ENCODE results near the gene KRTAP10-1. TPM values are rescaled to one million over a fixed set of nuclear protein-coding genes. Genes with fewer than 3 reads are reported as not detected.
"Not testable (repeated sequence)": the region's sequence is repeated elsewhere in the genome, so short reads cannot be mapped to it uniquely, and the experiment has no call there.

KRTAP10-1 gene
- total RNA-seq, 1 donor from 2014 or later, result not detected

DNA sequence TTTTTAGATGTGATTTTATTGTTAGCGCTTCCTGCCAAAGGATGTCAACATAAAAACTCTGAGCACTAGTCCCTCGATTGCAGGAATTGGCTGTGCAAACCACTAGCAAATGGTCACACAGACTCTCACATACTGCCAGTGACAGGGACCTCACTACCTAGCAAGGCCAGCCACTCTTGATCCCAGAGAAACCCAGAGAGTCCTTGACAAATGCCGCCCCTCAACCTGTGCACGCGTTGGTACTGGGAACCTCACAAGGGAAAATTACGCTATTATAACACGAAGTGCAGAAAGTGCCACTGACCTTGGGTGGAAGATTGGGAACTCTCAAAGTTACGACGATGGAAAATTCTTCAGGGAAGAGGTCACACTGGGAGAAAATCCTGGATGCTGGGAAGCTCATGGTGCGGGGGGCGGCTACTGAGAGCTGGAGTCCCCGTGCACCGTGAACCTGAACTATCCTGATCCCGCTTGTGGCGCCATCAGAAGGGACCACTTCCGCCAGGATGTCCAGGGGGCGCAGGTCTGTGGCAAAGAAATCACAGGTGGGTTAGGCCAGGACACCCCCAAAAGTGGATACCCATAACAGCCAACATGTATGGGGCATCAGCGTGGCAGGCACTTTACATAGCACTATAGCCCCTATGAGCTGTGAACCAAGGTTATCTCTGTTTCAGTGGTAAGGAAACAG lies 27.6 kb upstream of the KRTAP10-1 start:
- TF ChIP-seq, protein P1, sequence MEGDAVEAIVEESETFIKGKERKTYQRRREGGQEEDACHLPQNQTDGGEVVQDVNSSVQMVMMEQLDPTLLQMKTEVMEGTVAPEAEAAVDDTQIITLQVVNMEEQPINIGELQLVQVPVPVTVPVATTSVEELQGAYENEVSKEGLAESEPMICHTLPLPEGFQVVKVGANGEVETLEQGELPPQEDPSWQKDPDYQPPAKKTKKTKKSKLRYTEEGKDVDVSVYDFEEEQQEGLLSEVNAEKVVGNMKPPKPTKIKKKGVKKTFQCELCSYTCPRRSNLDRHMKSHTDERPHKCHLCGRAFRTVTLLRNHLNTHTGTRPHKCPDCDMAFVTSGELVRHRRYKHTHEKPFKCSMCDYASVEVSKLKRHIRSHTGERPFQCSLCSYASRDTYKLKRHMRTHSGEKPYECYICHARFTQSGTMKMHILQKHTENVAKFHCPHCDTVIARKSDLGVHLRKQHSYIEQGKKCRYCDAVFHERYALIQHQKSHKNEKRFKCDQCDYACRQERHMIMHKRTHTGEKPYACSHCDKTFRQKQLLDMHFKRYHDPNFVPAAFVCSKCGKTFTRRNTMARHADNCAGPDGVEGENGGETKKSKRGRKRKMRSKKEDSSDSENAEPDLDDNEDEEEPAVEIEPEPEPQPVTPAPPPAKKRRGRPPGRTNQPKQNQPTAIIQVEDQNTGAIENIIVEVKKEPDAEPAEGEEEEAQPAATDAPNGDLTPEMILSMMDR (IDR thresholded peaks at IDR 0.05; ENCODE audit: insufficient read depth, low read length, poor library complexity, severe bottlenecking), result no peak
- H3K27me3 ChIP-seq (ENCODE audit: control insufficient read depth, insufficient read depth, low read length), result no peaks in the 10 kb centered on the region
- no peak overlapping the region for H3K4me3 ChIP-seq (ENCODE audit: low read depth, low read length)
- no peak for DNase-seq (ENCODE audit: low read depth)
- no peaks in the 10 kb centered on the region for H3K36me3 ChIP-seq (ENCODE audit: control insufficient read depth, insufficient read depth, low read length)

DNA sequence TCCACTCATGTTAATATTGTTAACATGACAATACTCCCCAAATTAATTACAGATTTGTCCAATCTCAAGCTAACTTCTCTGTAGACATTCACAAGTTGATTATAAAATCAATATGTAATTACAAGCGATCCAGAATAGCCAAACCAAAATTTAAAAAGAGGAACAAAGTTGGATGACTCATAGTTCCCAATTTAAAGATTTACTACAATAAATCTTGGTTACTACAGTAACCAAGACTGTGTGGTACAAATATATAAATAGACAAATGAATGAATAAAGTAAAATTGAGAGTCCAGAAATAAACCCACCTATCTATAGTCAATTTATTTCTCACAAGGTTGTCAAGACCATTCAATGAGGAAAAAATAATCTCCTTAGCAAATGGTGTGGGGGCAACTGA lies 26.4 kb upstream of the KRTAP10-1 start:
- TF ChIP-seq, protein P1 (IDR thresholded peaks at IDR 0.05; ENCODE audit: insufficient read depth, low read length, poor library complexity, severe bottlenecking), result no peak
- H3K27me3 ChIP-seq (ENCODE audit: control insufficient read depth, insufficient read depth, low read length), result no peaks in the 10 kb centered on the region
- DNase-seq (ENCODE audit: low read depth), result no peak
- no peak overlapping the region for H3K4me3 ChIP-seq (ENCODE audit: low read depth, low read length)
- no peaks in the 10 kb centered on the region for H3K36me3 ChIP-seq (ENCODE audit: control insufficient read depth, insufficient read depth, low read length)

DNA sequence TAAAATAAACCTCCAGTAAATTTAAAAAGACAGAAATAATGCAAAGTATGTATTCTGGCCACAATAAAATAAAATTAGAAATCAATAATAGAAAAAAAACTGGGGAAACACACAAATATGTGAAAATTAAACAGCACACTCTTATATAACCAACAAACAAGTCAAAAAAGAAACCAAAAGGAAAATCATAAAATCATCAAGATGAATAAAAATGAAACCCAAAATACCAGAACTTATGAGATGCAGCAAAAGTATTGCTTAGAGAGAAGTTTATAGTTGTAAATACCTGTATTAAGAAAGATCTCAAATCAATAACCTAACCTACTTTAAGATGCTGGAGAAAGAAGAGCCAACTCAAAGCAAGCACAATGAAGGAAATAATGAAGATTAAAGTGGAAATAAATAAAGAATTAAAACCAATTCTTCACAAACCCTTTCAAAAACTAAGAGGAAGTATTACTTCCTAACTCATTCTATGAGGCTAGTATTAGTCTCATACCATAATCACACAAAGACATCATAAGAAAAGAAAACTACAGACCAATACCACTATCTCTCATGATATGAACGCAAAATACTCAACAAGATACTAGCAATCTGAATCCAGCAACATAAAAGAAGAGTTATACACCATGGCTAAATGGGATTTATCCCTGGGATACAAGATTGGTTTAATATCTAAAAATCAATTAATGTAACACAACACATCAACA lies 25.0 kb upstream of the KRTAP10-1 start:
- Histone ChIP-seq H3K4me3 (ENCODE audit: low read depth, low read length) (no peak overlapping the region), H3K36me3 (ENCODE audit: control insufficient read depth, insufficient read depth, low read length) (no peaks in the 10 kb centered on the region), H3K27me3 (ENCODE audit: control insufficient read depth, insufficient read depth, low read length) (no peaks in the 10 kb centered on the region)
- TF ChIP-seq, protein P1 (IDR thresholded peaks at IDR 0.05; ENCODE audit: insufficient read depth, low read length, poor library complexity, severe bottlenecking), result no peak
- DNase-seq (ENCODE audit: low read depth), result no peak

DNA sequence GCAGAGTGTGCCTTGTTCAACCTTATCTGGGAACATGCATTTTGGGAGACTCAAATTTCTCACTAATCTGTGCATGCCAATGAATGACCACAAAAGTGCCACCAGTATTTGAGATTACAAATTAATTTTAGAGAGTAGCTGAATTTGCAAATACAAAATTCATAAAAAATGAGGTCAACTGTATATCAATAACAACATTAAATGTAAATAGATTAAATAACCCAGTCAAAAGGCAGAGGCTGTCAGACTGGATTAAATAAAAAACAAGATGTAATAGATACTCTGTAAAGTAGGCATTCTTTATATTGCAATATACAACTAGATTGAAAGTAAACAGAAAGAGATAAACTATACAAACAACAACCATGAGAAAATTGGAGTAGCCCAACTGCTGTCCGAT lies 24.1 kb upstream of the KRTAP10-1 start:
- Histone ChIP-seq H3K36me3 (ENCODE audit: control insufficient read depth, insufficient read depth, low read length) (no peaks in the 10 kb centered on the region), H3K4me3 (ENCODE audit: low read depth, low read length) (no peak overlapping the region), H3K27me3 (ENCODE audit: control insufficient read depth, insufficient read depth, low read length) (no peaks in the 10 kb centered on the region)
- no peak for DNase-seq (ENCODE audit: low read depth)
- TF ChIP-seq, protein P1 (IDR thresholded peaks at IDR 0.05; ENCODE audit: insufficient read depth, low read length, poor library complexity, severe bottlenecking), result no peak

DNA sequence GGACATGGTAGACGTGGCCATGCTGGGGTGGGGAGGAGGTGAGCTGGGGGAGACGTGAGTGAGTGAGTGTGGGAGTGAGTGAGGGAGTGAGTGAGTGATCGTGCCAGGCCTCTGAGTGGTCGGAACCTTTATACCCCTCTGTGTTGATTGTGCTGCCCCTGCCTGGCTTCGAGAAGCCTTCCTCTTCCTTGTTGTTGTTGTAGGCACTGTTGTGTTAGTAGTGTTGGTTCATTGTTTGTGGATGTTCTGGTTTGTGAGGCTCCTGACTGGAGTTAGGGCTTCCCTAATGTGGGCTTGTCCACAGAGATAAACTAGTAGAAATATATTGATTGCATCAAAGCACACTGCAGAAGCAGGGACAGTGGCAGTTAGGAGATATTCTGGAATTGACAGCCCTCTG lies 18.7 kb upstream of the KRTAP10-1 start, which contains the start of gene KRTAP10-3:
Gene KRTAP10-3 (minus strand): TSS at position 101 of the 400 bp plus-strand sequence. CDS start 80 bp downstream, at position 21.
- no peak for DNase-seq (ENCODE audit: low read depth)
- TF ChIP-seq, protein P1 (IDR thresholded peaks at IDR 0.05; ENCODE audit: insufficient read depth, low read length, poor library complexity, severe bottlenecking), result no peak

DNA sequence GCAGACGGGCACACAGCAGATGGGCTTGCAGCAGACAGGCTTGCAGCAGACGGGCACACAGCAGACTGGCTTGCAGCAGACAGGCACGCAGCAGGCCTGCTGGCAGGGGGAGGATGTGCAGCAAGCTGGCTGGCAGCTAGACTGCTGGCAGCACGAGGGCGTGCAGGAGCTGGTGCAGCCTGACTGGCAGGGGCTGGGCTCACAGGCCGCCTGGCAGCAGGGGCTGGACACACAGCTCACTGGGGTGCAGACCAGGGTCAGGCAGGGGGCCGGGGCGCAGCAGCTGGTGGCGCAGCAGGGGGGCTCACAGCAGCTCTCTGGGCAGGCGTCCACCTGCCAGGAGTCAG lies 18.3 kb upstream of the KRTAP10-1 start:
- H3K36me3 ChIP-seq (ENCODE audit: control insufficient read depth, insufficient read depth, low read length); H3K4me3 ChIP-seq (ENCODE audit: low read depth, low read length); DNase-seq (ENCODE audit: low read depth): not testable (repeated sequence)
- peaks cover 13% of the 10 kb centered on the region for H3K27me3 ChIP-seq (ENCODE audit: control insufficient read depth, insufficient read depth, low read length)

More for the DNA sequence above, 18.7 kb upstream of the KRTAP10-1 start, which contains the start of gene KRTAP10-3:
- Histone ChIP-seq H3K27me3 (ENCODE audit: control insufficient read depth, insufficient read depth, low read length) (peaks cover 13% of the 10 kb centered on the region), H3K36me3 (ENCODE audit: control insufficient read depth, insufficient read depth, low read length) (no peaks in the 10 kb centered on the region), H3K4me3 (ENCODE audit: low read depth, low read length) (no peak within 1 kb of the TSS)
